Body of pancreas (tissue), 4 donors: ENCODE data around the gene C10orf95.

Experiments
- CTCF ChIP-seq, 7 experiments: fragments of 450-650 bp in 4 of 7; fragments of 200-600 bp in 3 of 7; sonication (generic) in 3 of 7; IDR thresholded peaks; one replicate each; pipeline ENCODE4 v1.5.1; 2016 to 2019; ENCODE audit warnings: antibody characterized with exemption in 7 of 7
- POLR2A ChIP-seq, 3 donors: fragments of 450-650 bp; IDR thresholded peaks; one replicate each; pipeline ENCODE4 v1.6.1; 2016; ENCODE audit warnings: antibody characterized with exemption in 3 of 3, mild to moderate bottlenecking in 2 of 3

GRCh38 chr10:102492344-102492939 is 41.1 kb upstream of the C10orf95 start:
- TF ChIP-seq CTCF (IDR thresholded peaks at IDR 0.05) (no peak), POLR2A (IDR thresholded peaks at IDR 0.05) (no peak)
